HEK293 (cell line): ENCODE data around the gene MYRIP.
"Not testable (repeated sequence)": the region's sequence is repeated elsewhere in the genome, so short reads cannot be mapped to it uniquely, and the experiment has no call there.

ENCODE experiments used
- CTCF ChIA-PET: fragments of 350-600 bp; formaldehyde crosslinking; extraction: SDS; loops from one replicate; lab custom pipeline; 2021; ENCODE audit warnings: antibody characterized with exemption; lab: Yijun Ruan, JAX
- POLR2A ChIA-PET: fragments of 300-600 bp; formaldehyde crosslinking; extraction: SDS; loops from one replicate; lab custom pipeline; 2020; ENCODE audit warnings: antibody characterized with exemption, inconsistent platforms; lab: Yijun Ruan, JAX
- H3K27ac ChIP-seq: fragments of 200-500 bp; sonication (Bioruptor generic); 2 replicates; pipeline ENCODE4 v1.5.1; 2014; ENCODE audit warnings: low read depth, low read length, control low read depth, inconsistent platforms; ENCODE audit errors: extremely low read depth
- H3K36me3 ChIP-seq, 2 experiments: fragments of 200-500 bp in 1 of 2; sonication (Bioruptor generic) in 1 of 2; 1 replicate in 1 of 2; 2 replicates in 1 of 2; pipeline ENCODE4 v1.5.1; 2014 to 2017; ENCODE audit warnings: inconsistent platforms in 2 of 2, low read length in 2 of 2; ENCODE audit not compliant: control insufficient read depth in 2 of 2, insufficient read depth in 1 of 2
- H3K4me1 ChIP-seq: fragments of 200-500 bp; sonication (Bioruptor generic); 2 replicates; pipeline ENCODE4 v1.5.1; 2014; ENCODE audit warnings: mild to moderate bottlenecking, low read length, inconsistent platforms; ENCODE audit not compliant: control insufficient read depth, insufficient read depth
- H3K4me3 ChIP-seq: 2 replicates; pipeline ENCODE4 v1.5.1; 2011; ENCODE audit warnings: low read depth, mild to moderate bottlenecking, control low read depth, low read length, moderate library complexity
- H3K9me3 ChIP-seq: fragments of 200-500 bp; sonication (Bioruptor generic); 2 replicates; pipeline ENCODE4 v1.5.1; 2014; ENCODE audit warnings: low read depth, low read length, inconsistent platforms; ENCODE audit not compliant: control insufficient read depth, insufficient read depth
- MZF1 ChIP-seq: fragments of 450-650 bp; formaldehyde crosslinking; IDR thresholded peaks from 2 replicates; pipeline ENCODE4 v1.5.1; 2017; ENCODE audit warnings: missing biosample characterization, missing genetic modification characterization, borderline replicate concordance
- SP3 ChIP-seq: fragments of 450-650 bp; formaldehyde crosslinking; IDR thresholded peaks from 2 replicates; pipeline ENCODE4 v1.5.1; 2016; ENCODE audit warnings: missing biosample characterization, missing genetic modification characterization
- ZBTB21 ChIP-seq: fragments of 450-650 bp; formaldehyde crosslinking; IDR thresholded peaks from 2 replicates; pipeline ENCODE4 v1.5.1; 2017; ENCODE audit warnings: missing biosample characterization, missing genetic modification characterization
- ZBTB48 ChIP-seq: fragments of 450-650 bp; formaldehyde crosslinking; IDR thresholded peaks from 2 replicates; pipeline ENCODE4 v1.5.1; 2016; ENCODE audit warnings: missing biosample characterization, missing genetic modification characterization
- ZNF133 ChIP-seq: fragments of 450-650 bp; formaldehyde crosslinking; IDR thresholded peaks from 2 replicates; pipeline ENCODE4 v1.5.1; 2016; ENCODE audit warnings: missing biosample characterization, missing genetic modification characterization
- ZNF211 ChIP-seq: fragments of 450-650 bp; formaldehyde crosslinking; IDR thresholded peaks from 2 replicates; pipeline ENCODE4 v1.5.1; 2016; ENCODE audit warnings: low read depth, missing biosample characterization, missing genetic modification characterization
- ZNF350 ChIP-seq: fragments of 450-650 bp; formaldehyde crosslinking; IDR thresholded peaks from 2 replicates; pipeline ENCODE4 v1.5.0; 2017; ENCODE audit warnings: missing biosample characterization, mild to moderate bottlenecking, missing genetic modification characterization
- ZNF394 ChIP-seq: fragments of 450-650 bp; formaldehyde crosslinking; IDR thresholded peaks from 2 replicates; pipeline ENCODE4 v1.5.1; 2016; ENCODE audit warnings: missing biosample characterization, missing genetic modification characterization, mild to moderate bottlenecking, moderate library complexity, borderline replicate concordance
- ZNF433 ChIP-seq: fragments of 450-650 bp; formaldehyde crosslinking; IDR thresholded peaks from 2 replicates; pipeline ENCODE4 v1.5.1; 2016; ENCODE audit warnings: missing biosample characterization, missing genetic modification characterization, low read depth
- ZNF501 ChIP-seq: fragments of 450-650 bp; formaldehyde crosslinking; IDR thresholded peaks from 2 replicates; pipeline ENCODE4 v1.5.1; 2016; ENCODE audit warnings: missing biosample characterization, missing genetic modification characterization
- ZNF777 ChIP-seq: fragments of 450-650 bp; formaldehyde crosslinking; IDR thresholded peaks from 2 replicates; pipeline ENCODE4 v1.5.1; 2017; ENCODE audit warnings: missing biosample characterization, missing genetic modification characterization, borderline replicate concordance
- ZSCAN23 ChIP-seq: fragments of 450-650 bp; formaldehyde crosslinking; IDR thresholded peaks from 2 replicates; pipeline ENCODE4 v1.5.1; 2016; ENCODE audit warnings: missing biosample characterization, missing genetic modification characterization
- TF ChIP-seq, protein P1 (sequence below): fragments of 450-650 bp; formaldehyde crosslinking; IDR thresholded peaks from 2 replicates; pipeline ENCODE4 v1.5.1; 2016; ENCODE audit warnings: missing biosample characterization, missing genetic modification characterization, low read depth
- TF ChIP-seq, protein P2 (sequence below): fragments of 450-650 bp; formaldehyde crosslinking; IDR thresholded peaks from 2 replicates; pipeline ENCODE4 v1.5.1; 2016; ENCODE audit warnings: missing biosample characterization, missing genetic modification characterization
- TF ChIP-seq, protein P3 (sequence below): fragments of 450-650 bp; formaldehyde crosslinking; IDR thresholded peaks from 2 replicates; pipeline ENCODE4 v1.5.1; 2016; ENCODE audit warnings: missing biosample characterization, missing genetic modification characterization
- TF ChIP-seq, protein P4 (sequence below): fragments of 450-650 bp; formaldehyde crosslinking; IDR thresholded peaks from 2 replicates; pipeline ENCODE4 v1.5.1; 2016; ENCODE audit warnings: missing biosample characterization, missing genetic modification characterization
- TF ChIP-seq, protein P5 (sequence below): fragments of 450-650 bp; formaldehyde crosslinking; IDR thresholded peaks from 2 replicates; pipeline ENCODE4 v1.5.1; 2017; ENCODE audit warnings: missing biosample characterization, missing genetic modification characterization

MYRIP gene

DNA sequence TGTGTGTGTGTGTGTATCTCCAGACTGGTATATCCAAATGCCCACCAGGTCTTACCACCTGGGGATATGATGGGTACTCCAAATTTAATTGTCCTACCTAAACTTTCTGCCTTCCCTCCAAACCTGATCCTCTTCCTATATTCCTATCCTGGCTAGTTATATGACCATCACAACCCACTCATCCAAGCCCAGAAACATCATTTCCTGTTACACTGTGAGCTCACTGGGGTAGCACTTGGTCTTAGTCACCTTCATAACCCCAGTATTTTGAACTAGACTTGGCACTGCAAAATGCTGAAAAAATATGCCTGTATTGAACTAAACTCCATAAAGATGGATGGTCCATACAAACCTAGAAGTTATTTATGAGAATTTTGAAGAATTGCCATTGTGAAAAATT, 321.3 kb downstream of the MYRIP start:
- TF ChIP-seq MZF1 (tag by site-specific recombination) = no peak
- TF ChIP-seq, protein P1, sequence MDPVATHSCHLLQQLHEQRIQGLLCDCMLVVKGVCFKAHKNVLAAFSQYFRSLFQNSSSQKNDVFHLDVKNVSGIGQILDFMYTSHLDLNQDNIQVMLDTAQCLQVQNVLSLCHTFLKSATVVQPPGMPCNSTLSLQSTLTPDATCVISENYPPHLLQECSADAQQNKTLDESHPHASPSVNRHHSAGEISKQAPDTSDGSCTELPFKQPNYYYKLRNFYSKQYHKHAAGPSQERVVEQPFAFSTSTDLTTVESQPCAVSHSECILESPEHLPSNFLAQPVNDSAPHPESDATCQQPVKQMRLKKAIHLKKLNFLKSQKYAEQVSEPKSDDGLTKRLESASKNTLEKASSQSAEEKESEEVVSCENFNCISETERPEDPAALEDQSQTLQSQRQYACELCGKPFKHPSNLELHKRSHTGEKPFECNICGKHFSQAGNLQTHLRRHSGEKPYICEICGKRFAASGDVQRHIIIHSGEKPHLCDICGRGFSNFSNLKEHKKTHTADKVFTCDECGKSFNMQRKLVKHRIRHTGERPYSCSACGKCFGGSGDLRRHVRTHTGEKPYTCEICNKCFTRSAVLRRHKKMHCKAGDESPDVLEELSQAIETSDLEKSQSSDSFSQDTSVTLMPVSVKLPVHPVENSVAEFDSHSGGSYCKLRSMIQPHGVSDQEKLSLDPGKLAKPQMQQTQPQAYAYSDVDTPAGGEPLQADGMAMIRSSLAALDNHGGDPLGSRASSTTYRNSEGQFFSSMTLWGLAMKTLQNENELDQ (tag by site-specific recombination) = no peak
- no peak for TF ChIP-seq ZNF350 (tag by site-specific recombination)
- no peak for TF ChIP-seq ZNF501 (tag by site-specific recombination)
- TF ChIP-seq ZSCAN23 (tag by site-specific recombination) = no peak
- TF ChIP-seq, protein P2, sequence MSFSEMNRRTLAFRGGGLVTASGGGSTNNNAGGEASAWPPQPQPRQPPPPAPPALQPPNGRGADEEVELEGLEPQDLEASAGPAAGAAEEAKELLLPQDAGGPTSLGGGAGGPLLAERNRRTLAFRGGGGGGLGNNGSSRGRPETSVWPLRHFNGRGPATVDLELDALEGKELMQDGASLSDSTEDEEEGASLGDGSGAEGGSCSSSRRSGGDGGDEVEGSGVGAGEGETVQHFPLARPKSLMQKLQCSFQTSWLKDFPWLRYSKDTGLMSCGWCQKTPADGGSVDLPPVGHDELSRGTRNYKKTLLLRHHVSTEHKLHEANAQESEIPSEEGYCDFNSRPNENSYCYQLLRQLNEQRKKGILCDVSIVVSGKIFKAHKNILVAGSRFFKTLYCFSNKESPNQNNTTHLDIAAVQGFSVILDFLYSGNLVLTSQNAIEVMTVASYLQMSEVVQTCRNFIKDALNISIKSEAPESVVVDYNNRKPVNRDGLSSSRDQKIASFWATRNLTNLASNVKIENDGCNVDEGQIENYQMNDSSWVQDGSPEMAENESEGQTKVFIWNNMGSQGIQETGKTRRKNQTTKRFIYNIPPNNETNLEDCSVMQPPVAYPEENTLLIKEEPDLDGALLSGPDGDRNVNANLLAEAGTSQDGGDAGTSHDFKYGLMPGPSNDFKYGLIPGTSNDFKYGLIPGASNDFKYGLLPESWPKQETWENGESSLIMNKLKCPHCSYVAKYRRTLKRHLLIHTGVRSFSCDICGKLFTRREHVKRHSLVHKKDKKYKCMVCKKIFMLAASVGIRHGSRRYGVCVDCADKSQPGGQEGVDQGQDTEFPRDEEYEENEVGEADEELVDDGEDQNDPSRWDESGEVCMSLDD (tag by site-specific recombination) = no peak
- TF ChIP-seq ZBTB48 (tag by site-specific recombination) = no peak
- TF ChIP-seq ZNF433 (tag by site-specific recombination) = no peak
- no peak for TF ChIP-seq ZNF777 (tag by site-specific recombination)
- TF ChIP-seq ZNF211 (tag by site-specific recombination) = no peak
- TF ChIP-seq ZNF394 = no peak
- TF ChIP-seq, protein P3, sequence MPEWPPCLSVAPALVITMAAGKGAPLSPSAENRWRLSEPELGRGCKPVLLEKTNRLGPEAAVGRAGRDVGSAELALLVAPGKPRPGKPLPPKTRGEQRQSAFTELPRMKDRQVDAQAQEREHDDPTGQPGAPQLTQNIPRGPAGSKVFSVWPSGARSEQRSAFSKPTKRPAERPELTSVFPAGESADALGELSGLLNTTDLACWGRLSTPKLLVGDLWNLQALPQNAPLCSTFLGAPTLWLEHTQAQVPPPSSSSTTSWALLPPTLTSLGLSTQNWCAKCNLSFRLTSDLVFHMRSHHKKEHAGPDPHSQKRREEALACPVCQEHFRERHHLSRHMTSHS (tag by site-specific recombination) = no peak
- TF ChIP-seq SP3 (tag by site-specific recombination) = no peak
- TF ChIP-seq ZNF133 (tag by site-specific recombination) = no peak
- TF ChIP-seq, all 188 proteins: peak for 0
- H3K9me3 ChIP-seq = no peaks in the 10 kb centered on the region
- POLR2A ChIA-PET = no interaction called here
- H3K27ac ChIP-seq = no peak overlapping the region
- no peak overlapping the region for H3K4me3 ChIP-seq
- H3K36me3 ChIP-seq = no peaks in the 10 kb centered on the region
- CTCF ChIA-PET = no interaction called here
- H3K4me1 ChIP-seq = no peaks in the 10 kb centered on the region

DNA sequence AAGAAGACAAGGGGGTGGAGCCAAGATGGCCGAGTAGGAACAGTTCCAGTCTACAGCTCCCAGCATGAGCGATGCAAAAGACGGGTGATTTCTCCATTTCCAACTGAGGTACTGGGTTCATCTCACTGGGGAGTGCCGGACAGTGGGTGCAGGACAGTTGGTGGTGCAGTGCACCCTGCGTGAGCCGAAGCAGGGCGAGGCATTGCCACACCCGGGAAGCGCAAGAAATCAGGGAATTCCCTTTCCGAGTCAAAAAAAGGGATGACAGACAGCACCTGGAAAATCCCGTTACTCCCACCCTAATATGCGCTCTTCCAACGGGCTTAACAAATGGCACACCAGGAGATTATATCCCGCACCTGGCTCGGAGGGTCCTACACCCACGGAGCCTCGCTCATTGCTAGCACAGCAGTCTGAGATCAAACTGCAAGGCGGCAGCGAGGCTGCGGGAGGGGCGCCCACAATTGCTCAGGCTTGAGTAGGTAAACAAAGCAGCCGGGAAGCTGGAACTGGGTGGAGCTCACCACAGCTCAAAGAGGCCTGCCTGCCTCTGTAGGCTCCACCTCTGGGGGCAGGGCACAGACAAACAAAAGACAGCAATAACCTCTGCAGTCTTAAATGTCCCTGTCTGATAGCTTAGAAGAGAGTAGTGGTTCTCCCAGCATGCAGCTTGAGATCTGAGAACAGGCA, 324.6 kb downstream of the MYRIP start:
- H3K36me3 ChIP-seq, H3K9me3 ChIP-seq, H3K4me3 ChIP-seq, POLR2A ChIA-PET, H3K27ac ChIP-seq, CTCF ChIA-PET, H3K4me1 ChIP-seq: not testable (repeated sequence)

DNA sequence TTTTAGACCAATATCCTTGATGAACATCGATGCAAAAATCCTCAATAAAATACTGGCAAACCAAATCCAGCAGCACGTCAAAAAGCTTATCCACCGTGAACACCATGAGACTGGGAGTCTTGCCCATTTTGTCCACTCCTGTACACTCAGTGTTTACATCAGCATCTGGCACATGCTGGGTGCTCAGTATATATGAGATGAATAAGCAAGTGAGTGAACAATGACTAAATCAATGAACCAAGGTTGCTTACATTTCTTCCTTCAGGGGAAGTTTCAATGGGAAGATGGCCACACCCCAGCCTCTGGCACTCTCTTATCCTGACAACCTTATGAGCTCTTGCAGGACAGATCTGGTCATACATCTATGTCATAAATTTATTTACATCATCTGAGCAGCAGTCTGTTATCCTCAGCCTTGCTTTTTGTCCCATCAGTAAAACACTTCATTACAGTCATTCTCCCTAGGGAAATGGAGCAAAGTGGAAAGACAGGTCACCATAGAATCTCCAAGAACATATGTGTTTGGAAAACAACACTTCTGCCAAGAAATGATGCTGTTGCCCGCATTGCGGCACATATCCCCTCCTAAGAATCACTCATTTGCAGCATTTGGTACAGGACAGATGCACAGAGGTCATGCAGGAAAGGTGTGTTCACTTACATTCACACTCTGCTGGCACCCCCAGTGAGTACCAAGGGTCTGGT, 328.3 kb downstream of the MYRIP start:
- Histone ChIP-seq H3K36me3 (no peaks in the 10 kb centered on the region), H3K27ac (no peak overlapping the region), H3K9me3 (no peaks in the 10 kb centered on the region), H3K4me1 (no peaks in the 10 kb centered on the region), H3K4me3 (no peak overlapping the region)
- ChIA-PET CTCF (interaction anchor here (0.6 kb wide), 1 partner anchor 620 kb away, joined by 3 read pairs; no protein-coding TSS in a partner anchor), POLR2A (no interaction called here)
- TF ChIP-seq, protein P4, sequence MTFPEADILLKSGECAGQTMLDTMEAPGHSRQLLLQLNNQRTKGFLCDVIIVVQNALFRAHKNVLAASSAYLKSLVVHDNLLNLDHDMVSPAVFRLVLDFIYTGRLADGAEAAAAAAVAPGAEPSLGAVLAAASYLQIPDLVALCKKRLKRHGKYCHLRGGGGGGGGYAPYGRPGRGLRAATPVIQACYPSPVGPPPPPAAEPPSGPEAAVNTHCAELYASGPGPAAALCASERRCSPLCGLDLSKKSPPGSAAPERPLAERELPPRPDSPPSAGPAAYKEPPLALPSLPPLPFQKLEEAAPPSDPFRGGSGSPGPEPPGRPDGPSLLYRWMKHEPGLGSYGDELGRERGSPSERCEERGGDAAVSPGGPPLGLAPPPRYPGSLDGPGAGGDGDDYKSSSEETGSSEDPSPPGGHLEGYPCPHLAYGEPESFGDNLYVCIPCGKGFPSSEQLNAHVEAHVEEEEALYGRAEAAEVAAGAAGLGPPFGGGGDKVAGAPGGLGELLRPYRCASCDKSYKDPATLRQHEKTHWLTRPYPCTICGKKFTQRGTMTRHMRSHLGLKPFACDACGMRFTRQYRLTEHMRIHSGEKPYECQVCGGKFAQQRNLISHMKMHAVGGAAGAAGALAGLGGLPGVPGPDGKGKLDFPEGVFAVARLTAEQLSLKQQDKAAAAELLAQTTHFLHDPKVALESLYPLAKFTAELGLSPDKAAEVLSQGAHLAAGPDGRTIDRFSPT (tag by site-specific recombination) = no peak
- no peak for TF ChIP-seq ZBTB21
- TF ChIP-seq, protein P1 (tag by site-specific recombination) = no peak
- TF ChIP-seq, protein P5, sequence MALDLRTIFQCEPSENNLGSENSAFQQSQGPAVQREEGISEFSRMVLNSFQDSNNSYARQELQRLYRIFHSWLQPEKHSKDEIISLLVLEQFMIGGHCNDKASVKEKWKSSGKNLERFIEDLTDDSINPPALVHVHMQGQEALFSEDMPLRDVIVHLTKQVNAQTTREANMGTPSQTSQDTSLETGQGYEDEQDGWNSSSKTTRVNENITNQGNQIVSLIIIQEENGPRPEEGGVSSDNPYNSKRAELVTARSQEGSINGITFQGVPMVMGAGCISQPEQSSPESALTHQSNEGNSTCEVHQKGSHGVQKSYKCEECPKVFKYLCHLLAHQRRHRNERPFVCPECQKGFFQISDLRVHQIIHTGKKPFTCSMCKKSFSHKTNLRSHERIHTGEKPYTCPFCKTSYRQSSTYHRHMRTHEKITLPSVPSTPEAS (tag by site-specific recombination) = no peak
